CD4-positive, alpha-beta T cell treated with Interleukin-6 for 4 hours (primary cell): ENCODE measurements around the gene LAMA3.
"Not testable (repeated sequence)": the region's sequence is repeated elsewhere in the genome, so short reads cannot be mapped to it uniquely, and the experiment has no call there.

Experiments used
- DNase-seq: peaks from one replicate; pipeline ENCODE4 v3.0.0-alpha.2; 2020; ENCODE audit warnings: mixed read lengths

LAMA3 gene

GRCh38 chr18:23735021-23735464 lies 45.8 kb downstream of the LAMA3 start:
- no peak for DNase-seq

GRCh38 chr18:23737578-23737977 lies 48.3 kb downstream of the LAMA3 start:
- DNase-seq = no peak

- no peak for DNase-seq
Observed at GRCh38 chr18:23738151-23738550, 48.9 kb downstream of the LAMA3 start.

GRCh38 chr18:23738575-23738974 lies 49.3 kb downstream of the LAMA3 start:
- DNase-seq = no peak

DNA sequence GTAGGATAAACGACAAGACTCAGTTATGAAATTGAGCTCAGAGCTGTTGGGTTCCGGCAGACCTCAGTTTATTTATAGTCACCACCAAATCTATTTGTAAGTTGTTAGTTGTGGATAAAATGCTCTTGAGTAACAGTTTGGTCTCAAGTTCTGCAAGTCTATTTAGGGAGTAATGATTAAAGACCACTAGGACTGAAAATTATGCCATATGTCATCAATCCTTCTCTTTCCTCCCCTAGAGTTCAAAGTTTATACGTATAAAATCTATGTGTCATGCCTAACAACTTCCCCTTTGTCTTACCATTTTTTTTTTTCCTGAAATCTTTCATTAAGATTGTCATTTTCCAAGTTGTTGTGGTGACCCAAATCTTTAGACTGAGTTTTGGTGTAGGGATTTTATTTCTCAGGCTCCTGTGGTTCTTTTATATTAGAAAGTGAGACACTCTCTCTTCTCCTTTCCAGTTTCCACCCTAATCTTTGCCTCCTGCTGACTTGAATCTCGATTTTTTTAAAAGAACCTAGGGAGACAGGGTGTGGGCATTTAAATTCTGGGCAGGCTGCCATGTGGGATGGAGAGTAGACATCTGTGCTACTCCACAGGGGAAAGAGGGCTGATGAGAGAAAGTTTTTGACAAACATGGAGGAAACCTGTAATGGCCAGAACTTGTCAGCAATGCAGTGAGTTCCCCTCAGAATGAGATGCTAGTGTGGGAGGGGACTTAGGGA lies 51.0 kb downstream of the LAMA3 start:
- DNase-seq = no peak

DNA sequence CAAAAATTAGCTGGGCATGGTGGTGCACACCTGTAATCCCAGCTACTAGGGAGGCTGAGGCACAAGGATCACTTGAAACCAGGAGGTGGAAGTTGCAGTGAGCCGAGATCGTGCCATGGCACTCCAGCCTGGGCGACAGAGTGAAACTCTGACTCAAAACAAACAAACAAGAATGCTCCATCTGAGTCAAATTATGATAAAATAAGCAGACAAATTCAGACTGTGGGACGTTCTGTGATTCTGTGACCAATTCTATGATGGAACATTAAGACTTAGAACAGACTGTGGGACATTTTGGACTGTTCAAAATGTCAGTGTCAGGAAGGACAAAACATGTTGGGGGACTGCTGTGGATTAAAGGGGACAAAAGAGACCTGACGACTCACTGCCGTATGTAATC lies 52.7 kb downstream of the LAMA3 start:
- DNase-seq = not testable (repeated sequence)

DNA sequence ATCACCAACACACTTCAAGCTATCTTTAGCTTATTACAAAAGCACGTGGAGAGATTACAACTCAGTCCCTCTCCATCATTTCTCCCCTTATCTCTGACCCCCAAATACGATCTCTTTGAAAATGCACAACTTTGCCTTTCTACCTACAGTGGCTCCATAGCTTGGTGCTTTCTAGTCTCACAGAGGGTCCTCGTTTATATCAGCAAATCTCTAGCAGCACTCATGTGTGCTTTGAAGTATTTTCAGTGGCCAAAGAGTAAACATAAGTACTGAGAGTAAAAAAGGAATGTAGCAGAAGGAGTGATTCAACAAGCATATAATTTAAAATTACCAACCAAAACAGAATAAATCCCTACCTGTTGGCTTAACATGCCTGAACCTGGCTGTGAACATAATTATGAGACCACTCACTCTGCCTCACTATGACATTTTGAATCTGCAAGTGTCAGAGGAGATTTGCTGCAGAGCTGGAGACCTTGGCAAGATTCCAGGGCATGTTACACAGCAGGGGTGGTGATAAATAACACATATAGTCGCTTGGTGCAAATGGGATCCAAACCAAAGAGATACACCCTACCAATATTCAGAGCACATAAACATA lies 54.6 kb downstream of the LAMA3 start:
- no peak for DNase-seq

- DNase-seq = no peak
Observed at GRCh38 chr18:23745366-23745765, 56.1 kb downstream of the LAMA3 start.

- no peak for DNase-seq
Observed at GRCh38 chr18:23746851-23747250, 57.6 kb downstream of the LAMA3 start.

DNA sequence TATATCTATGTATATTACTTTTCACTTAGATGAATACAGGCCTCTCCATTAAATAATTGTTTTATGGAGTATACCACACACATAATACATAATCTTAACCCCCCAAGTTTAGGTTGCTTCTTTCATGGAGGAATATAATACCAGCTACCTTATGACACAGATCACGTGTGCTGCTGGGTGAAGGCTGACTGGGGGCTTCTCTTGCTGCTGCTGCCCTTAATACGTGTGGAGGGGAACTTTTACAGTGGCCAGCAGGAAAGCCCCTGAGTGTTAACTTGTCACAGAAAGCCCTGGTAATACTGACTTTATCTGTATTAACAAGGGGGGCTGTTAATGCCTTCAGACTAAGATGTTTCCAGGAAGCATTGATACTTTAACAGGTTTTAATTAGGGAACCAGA lies 63.1 kb downstream of the LAMA3 start:
- no peak for DNase-seq

DNA sequence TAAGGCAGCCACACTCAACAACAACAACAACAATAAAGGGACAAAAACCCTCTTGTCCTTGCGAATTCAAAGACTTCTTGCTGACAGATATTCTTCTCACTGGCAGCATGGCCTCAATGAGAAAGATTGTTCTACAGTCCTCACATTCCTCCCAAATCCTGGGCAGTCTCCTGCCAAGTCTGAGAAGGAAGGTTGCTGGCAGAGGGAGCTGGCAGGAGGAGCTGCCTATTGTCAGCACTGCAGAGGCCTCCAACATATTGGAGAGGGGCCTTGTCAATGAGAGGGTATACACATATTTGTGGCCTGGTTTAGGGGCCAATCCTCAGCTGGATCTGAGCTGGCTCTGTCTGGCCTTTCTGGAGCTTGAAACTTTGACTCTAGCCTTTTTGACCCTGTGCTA lies 63.5 kb downstream of the LAMA3 start:
- no peak for DNase-seq

GRCh38 chr18:23756590-23757436 lies 67.6 kb downstream of the LAMA3 start:
- no peak for DNase-seq

GRCh38 chr18:23757437-23757733 lies 68.1 kb downstream of the LAMA3 start:
- no peak for DNase-seq

DNA sequence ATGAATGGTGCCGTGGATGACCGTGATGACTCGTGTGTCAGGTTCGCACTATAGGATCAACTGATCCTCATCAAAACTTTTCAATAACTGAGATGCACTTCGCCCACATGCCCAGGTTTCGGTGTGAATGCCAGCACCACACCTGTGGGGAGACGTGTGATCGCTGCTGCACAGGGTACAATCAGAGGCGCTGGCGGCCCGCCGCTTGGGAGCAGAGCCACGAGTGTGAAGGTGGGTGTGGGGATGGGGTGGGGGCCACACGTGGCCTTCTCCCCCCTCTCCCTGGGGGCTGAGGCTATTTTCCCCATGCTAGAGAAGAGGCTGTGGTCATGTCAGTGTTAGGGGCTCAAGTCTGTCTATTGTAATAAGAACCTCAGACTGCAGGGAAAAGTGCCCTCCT lies 69.0 kb downstream of the LAMA3 start:
- DNase-seq = no peak

GRCh38 chr18:23761941-23762340 lies 72.7 kb downstream of the LAMA3 start:
- no peak for DNase-seq

DNA sequence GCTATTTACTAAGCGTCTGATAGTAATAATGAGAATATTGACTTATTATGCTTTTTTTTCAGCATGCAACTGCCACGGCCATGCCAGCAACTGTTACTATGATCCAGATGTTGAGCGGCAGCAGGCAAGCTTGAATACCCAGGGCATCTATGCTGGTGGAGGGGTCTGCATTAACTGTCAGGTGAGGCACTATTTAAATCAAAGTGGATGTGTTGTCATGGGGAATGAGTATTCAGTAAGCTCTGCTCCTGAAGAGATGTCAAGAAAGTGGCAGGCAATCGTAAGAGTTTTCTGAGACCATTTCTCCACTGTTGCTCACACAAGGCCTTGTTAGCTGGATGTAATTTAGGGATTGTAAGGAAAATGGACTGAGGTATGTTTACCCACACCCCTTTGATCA lies 74.1 kb downstream of the LAMA3 start:
- no peak for DNase-seq

- DNase-seq = no peak
Observed at GRCh38 chr18:23765931-23766330, 76.7 kb downstream of the LAMA3 start.

GRCh38 chr18:23772327-23773024 lies 83.2 kb downstream of the LAMA3 start:
- no peak for DNase-seq

DNA sequence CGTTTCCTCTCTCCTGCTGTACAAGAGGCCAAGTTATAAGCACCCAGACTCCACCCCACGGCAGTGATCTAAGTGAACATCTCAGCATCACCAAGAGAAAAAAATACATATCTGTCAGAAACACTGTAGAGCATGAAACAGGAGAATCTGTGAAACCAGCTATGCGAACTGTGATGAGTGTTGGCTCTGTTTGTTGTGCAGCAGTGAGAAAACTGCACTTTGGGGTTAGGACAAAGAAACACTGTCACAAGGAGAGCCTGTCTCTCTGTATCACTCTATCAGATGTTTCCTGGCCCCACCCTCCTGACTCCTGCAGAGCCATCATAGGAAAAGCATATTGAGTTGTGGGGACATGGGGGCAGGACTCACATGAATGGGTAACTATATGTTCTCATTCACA lies 87.1 kb downstream of the LAMA3 start:
- no peak for DNase-seq

- DNase-seq = no peak
Observed at GRCh38 chr18:23778828-23779227, 89.6 kb downstream of the LAMA3 start.

GRCh38 chr18:23779696-23780303 lies 90.5 kb downstream of the LAMA3 start:
- DNase-seq = no peak

- no peak for DNase-seq
Observed at GRCh38 chr18:23784832-23785245, 95.6 kb downstream of the LAMA3 start.

DNA sequence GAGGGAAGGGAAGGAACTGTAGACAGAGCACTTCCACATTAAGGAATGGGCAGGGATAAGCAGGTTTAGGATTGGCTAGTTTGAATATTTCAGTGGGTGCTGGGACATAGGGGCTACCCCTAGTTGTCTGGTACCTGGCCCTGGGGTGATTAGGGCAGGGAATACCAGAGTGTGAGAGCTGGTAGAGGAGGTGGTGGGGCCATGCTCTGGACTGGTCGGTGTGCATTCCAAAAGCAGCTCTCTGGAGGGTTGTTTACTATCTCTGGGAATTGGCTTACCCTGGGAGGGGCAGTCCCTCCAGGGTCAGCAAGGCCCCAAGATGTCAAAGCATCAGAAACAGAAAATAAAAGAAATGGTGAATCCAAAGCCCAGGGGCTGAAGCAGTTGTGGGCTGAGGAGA lies 103.8 kb downstream of the LAMA3 start:
- no peak for DNase-seq
